HEK293T (cell line): Measurements from ENCODE around the gene PPL.

Source experiments
- CTCF ChIA-PET: fragments of 350-600 bp; formaldehyde crosslinking; extraction: SDS; loops from one replicate; lab custom pipeline; 2021; ENCODE audit warnings: antibody characterized with exemption, inconsistent platforms; lab: Yijun Ruan, JAX
- POLR2A ChIA-PET: fragments of 350-600 bp; formaldehyde crosslinking; extraction: SDS; loops from one replicate; lab custom pipeline; 2020; ENCODE audit warnings: antibody characterized with exemption, inconsistent platforms; lab: Yijun Ruan, JAX
- DNase-seq: peaks from one replicate; pipeline ENCODE4 v3.0.0; 2012; ENCODE audit warnings: mixed read lengths; ENCODE audit errors: extremely low spot score
- ARNT ChIP-seq: fragments of 450-650 bp; IDR thresholded peaks from 2 replicates; pipeline ENCODE4 v1.6.1; 2017; ENCODE audit warnings: mild to moderate bottlenecking
- BHLHE40 ChIP-seq: fragments of 450-650 bp; IDR thresholded peaks from 2 replicates; pipeline ENCODE4 v1.6.1; 2016; ENCODE audit warnings: mild to moderate bottlenecking, moderate library complexity, borderline replicate concordance
- CTBP1 ChIP-seq: fragments of 450-650 bp; IDR thresholded peaks from 2 replicates; pipeline ENCODE4 v1.6.1; 2016; ENCODE audit warnings: borderline replicate concordance
- ELF4 ChIP-seq: fragments of 450-650 bp; IDR thresholded peaks from 2 replicates; pipeline ENCODE4 v1.6.1; 2017; ENCODE audit warnings: antibody characterized with exemption
- FOXA1 ChIP-seq: fragments of 450-650 bp; IDR thresholded peaks from 2 replicates; pipeline ENCODE4 v1.6.1; 2016; ENCODE audit warnings: mild to moderate bottlenecking
- FOXK2 ChIP-seq: fragments of 450-650 bp; IDR thresholded peaks from 2 replicates; pipeline ENCODE4 v1.6.1; 2016; ENCODE audit warnings: mild to moderate bottlenecking
- FOXM1 ChIP-seq: fragments of 450-650 bp; IDR thresholded peaks from 2 replicates; pipeline ENCODE4 v1.6.1; 2017; ENCODE audit warnings: mild to moderate bottlenecking, borderline replicate concordance
- HDGF ChIP-seq: fragments of 450-650 bp; IDR thresholded peaks from 2 replicates; pipeline ENCODE4 v1.6.1; 2017; ENCODE audit warnings: antibody characterized with exemption, borderline replicate concordance
- L3MBTL2 ChIP-seq: fragments of 450-650 bp; conservative IDR thresholded peaks from 2 replicates; pipeline ENCODE4 v1.6.1; 2016; ENCODE audit warnings: mild to moderate bottlenecking
- LEF1 ChIP-seq: fragments of 450-650 bp; IDR thresholded peaks from 2 replicates; pipeline ENCODE4 v1.6.1; 2017; ENCODE audit warnings: mild to moderate bottlenecking, borderline replicate concordance
- NFRKB ChIP-seq: fragments of 450-650 bp; IDR thresholded peaks from 2 replicates; pipeline ENCODE4 v1.6.1; 2016; ENCODE audit warnings: mild to moderate bottlenecking, moderate library complexity
- SP1 ChIP-seq: fragments of 450-650 bp; IDR thresholded peaks from 2 replicates; pipeline ENCODE4 v1.6.1; 2017
- SUZ12 ChIP-seq: fragments of 450-650 bp; IDR thresholded peaks from 2 replicates; pipeline ENCODE4 v1.6.1; 2016; ENCODE audit warnings: mild to moderate bottlenecking
- TARDBP ChIP-seq: fragments of 450-650 bp; IDR thresholded peaks from 2 replicates; pipeline ENCODE4 v1.6.1; 2016
- ZNF384 ChIP-seq: fragments of 450-650 bp; IDR thresholded peaks from 2 replicates; pipeline ENCODE4 v1.6.1; 2016
- TF ChIP-seq, protein P1 (sequence below): fragments of 450-650 bp; IDR thresholded peaks from 2 replicates; pipeline ENCODE4 v1.6.1; 2016

Gene PPL

DNA sequence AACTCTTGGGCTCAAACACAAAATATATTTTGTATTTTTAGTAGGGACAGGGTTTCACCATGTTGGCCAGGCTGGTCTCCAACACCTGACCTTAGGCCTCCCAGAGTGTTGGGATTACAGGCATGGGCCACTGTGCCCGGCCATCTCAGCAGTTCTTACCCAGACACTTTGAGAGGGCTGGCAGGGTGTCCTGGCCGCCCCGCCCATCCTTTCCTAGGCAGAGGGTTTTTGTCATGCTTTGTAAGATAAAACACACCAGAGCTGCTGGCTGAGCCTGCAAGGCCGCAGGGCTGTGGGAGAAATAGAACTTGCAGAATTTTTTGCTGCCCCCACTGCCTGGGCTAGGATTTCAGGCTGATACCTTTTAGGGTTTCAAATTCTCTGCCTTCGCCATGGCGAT is 8.7 kb downstream of the PPL start:
- no peak for DNase-seq
- POLR2A ChIA-PET = no interaction called here
- CTCF ChIA-PET = no interaction called here
- no peak for TF ChIP-seq LEF1

DNA sequence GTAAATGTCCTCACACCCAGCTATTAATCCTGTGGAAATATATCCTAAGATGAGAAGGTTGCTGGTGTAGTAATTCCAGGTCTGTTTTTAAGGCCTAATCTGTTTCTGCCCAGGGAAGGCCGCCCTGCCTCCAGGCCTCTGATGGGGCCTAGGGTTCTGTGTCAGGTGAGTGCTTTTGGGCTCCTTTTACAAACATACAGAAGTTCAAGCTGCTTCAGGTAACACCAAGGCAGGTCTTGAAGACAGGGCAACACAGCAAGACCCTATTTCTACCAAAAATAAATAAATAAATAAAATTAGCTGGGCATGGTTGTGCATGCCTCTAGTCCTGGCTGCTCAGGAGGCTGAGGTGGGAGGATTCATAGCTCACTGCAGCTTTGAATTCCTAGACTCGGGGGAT is 9.3 kb downstream of the PPL start:
- POLR2A ChIA-PET = no interaction called here
- DNase-seq = no peak
- TF ChIP-seq ARNT (no peak), FOXM1 (no peak), ELF4 (no peak), BHLHE40 (no peak), SP1 (no peak), CTBP1 (no peak), ZNF384 (no peak), LEF1 (no peak), L3MBTL2 (no peak), SUZ12 (no peak), NFRKB (no peak), TARDBP (no peak)
- TF ChIP-seq, protein P1, sequence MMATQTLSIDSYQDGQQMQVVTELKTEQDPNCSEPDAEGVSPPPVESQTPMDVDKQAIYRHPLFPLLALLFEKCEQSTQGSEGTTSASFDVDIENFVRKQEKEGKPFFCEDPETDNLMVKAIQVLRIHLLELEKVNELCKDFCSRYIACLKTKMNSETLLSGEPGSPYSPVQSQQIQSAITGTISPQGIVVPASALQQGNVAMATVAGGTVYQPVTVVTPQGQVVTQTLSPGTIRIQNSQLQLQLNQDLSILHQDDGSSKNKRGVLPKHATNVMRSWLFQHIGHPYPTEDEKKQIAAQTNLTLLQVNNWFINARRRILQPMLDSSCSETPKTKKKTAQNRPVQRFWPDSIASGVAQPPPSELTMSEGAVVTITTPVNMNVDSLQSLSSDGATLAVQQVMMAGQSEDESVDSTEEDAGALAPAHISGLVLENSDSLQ = no peak
- CTCF ChIA-PET = no interaction called here

DNA sequence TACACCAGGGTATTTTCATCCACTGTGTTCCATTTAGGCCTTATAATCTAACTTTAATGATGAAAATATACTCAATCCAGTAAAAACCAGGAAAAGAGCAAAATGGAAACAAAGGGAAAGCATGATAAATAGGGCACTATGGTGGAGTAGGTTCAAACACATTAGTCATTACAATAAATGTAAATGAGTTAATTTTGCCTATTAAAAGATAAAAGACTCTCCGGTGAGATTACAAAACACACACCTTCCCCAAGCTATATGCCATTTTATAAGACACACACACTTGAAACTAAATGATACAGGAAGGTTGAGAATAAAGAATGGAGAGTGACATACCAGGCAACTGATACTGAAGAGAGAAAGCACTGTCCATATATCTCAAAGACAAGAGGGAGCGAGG is 10.0 kb downstream of the PPL start:
- POLR2A ChIA-PET = no interaction called here
- CTCF ChIA-PET = no interaction called here
- DNase-seq = no peak
- no peak for TF ChIP-seq ELF4
- TF ChIP-seq ARNT = no peak
- TF ChIP-seq FOXK2 = no peak
- TF ChIP-seq FOXM1 = no peak
- no peak for TF ChIP-seq CTBP1
- TF ChIP-seq FOXA1 = no peak
- TF ChIP-seq SP1 = no peak
- no peak for TF ChIP-seq SUZ12
- no peak for TF ChIP-seq ZNF384

DNA sequence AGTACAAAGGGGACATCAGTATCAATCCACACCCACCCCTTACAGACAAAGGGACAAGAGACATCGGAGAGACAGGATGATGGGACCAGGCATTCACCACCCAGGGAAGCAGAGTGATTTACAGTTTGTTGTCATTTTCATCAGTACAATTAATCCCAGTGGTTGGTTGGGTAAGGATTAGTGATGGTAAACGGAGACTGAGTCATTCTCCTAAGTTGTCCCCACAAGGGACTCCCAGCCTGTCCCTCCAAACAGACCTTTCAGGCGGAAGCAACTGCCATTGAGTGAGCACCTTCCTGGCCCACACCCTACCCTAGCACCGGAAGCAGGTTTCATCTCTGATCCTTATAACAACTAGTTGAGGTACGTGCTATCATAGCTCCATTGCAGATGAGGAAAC is 11.2 kb downstream of the PPL start:
- ChIA-PET POLR2A (no interaction called here), CTCF (no interaction called here)
- no peak for DNase-seq
- TF ChIP-seq ZNF384 (no peak), NFRKB (no peak), BHLHE40 (no peak), FOXM1 (no peak), FOXK2 (no peak), SUZ12 (no peak), SP1 (no peak), ARNT (no peak), ELF4 (no peak), LEF1 (no peak), CTBP1 (no peak), L3MBTL2 (no peak), FOXA1 (no peak), HDGF (no peak), TARDBP (no peak)
- TF ChIP-seq, protein P1 = no peak

DNA sequence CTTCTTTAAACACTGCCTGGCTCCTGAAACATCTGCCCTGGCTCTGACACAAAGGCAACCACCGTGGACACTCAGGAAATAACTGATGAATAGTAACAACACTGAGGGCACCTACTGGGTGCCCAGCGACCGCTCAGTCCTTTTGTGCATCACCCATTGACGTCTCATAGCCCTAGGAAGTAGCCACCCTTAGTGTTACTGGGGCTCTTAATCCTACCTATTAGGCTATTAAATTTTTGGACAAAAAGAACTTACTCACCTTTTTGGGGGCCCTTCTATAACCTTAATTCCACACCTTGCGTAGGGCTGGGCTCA is 11.7 kb downstream of the PPL start:
- CTCF ChIA-PET = no interaction called here
- TF ChIP-seq FOXK2 = no peak
- no peak for DNase-seq
- POLR2A ChIA-PET = no interaction called here

DNA sequence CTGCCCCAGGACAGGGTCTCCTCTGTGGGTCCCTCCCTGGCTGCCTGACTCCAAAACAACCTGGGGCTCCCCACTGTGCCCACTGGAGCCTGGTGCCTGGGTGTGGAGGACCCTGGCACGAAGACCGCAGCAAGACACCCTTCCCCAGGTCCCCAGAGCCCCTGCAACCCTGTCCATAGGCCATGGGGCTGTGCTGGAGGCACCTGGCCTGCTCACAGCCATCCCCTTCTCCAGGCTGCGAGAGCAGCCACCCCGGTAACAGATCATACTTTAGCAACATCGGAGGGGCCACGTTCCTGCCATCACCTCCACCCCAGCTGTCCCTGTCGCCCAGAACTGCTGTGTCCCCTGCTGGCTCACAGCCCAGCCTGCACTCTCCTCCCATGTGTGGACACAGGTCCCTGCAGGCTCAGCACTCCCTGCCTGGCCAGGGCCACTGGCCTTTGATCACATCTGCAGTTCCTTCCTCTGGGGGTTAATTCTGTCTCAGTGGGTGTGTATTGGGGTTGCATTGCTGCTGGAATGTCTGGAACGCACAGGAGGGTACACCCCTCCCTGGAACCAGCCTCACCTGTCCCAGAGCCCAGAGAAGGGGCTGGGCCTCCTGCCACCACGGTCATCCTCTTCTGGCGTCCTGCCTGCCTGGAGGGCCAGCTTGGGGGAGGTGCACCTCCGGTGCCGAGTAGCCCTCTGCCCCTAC is 12.2 kb downstream of the PPL start:
- TF ChIP-seq ELF4 (no peak), NFRKB (no peak), SP1 (no peak), ARNT (no peak), BHLHE40 (no peak), CTBP1 (no peak), L3MBTL2 (no peak), ZNF384 (no peak), FOXK2 (no peak), LEF1 (no peak), FOXM1 (no peak), HDGF (no peak)
- TF ChIP-seq, protein P1 = no peak
- ChIA-PET POLR2A (no interaction called here), CTCF (no interaction called here)
- DNase-seq = no peak

DNA sequence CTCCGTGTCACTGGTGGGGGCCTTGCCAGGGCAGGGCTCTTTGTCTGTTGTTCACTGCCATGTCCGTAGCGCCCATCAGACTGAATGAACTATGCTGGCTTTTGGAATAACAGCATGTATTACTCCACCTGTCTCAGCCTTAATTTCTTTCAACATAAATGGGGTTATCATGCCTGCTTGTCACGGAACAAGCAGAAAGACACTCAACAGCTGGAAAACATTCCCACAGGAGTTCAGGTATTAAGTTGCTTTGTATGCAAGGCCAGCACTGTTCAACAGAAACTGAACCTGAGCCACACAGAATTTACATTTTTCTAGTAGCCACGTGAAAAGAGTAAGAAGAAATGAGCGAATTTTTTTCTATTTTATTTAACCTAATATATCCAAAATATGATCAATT is 13.1 kb downstream of the PPL start:
- no peak for DNase-seq
- ChIA-PET CTCF (no interaction called here), POLR2A (no interaction called here)
- TF ChIP-seq ZNF384 (no peak), HDGF (no peak), FOXM1 (no peak), NFRKB (no peak), BHLHE40 (no peak), CTBP1 (no peak), L3MBTL2 (no peak), SP1 (no peak), TARDBP (no peak), FOXA1 (no peak)
